ENCODE results near the gene ATAT1.

The ATAT1 gene

GRCh38 chr6:30612687-30613248, 13.9 kb upstream of the ATAT1 start:
- in situ Hi-C loops (cut with HindIII; ENCODE audit: low sequenced_read_pairs) = loop anchor here (5.0 kb wide), 3 partner anchors 50 to 105 kb away; partner anchors contain the start of gene MDC1

GRCh38 chr6:30613251-30614043, 13.2 kb upstream of the ATAT1 start:
- in situ Hi-C loops (cut with HindIII; ENCODE audit: low sequenced_read_pairs) = loop anchor here (5.0 kb wide), 3 partner anchors 51 to 104 kb away; partner anchors contain the start of gene MDC1

GRCh38 chr6:30614044-30614842, 12.4 kb upstream of the ATAT1 start:
- in situ Hi-C loops (cut with HindIII; ENCODE audit: low sequenced_read_pairs) = loop anchor here (5.0 kb wide), 3 partner anchors 52 to 103 kb away; partner anchors contain the start of gene MDC1

DNA sequence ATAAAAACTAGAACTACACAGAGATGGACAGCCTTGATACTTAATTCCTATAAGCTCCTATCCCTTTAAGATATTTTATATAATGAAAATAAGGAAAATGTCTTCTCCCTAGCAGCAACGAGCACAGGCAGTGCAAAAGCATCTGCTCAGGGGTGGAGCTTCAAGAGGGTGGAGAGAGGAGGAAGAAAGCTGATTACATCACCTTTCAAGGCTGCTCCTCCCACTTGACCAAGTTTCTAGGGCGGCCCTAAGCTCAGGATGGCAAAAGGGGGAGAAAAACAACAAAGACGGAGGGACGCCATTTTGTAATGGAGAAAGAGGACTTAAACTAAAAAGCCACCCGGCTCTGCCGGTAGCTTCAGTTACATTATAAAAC, 11.8 kb upstream of the ATAT1 start:
- in situ Hi-C loops (cut with HindIII; ENCODE audit: low sequenced_read_pairs) = loop anchor here (5.0 kb wide), 3 partner anchors 52 to 102 kb away; partner anchors contain the start of gene MDC1

- in situ Hi-C loops (cut with HindIII; ENCODE audit: low sequenced_read_pairs) = no loop called here
Measured at GRCh38 chr6:30615219-30615957, 11.3 kb upstream of the ATAT1 start.

GRCh38 chr6:30615958-30616810, 10.5 kb upstream of the ATAT1 start:
- in situ Hi-C loops (cut with HindIII; ENCODE audit: low sequenced_read_pairs) = no loop called here

DNA sequence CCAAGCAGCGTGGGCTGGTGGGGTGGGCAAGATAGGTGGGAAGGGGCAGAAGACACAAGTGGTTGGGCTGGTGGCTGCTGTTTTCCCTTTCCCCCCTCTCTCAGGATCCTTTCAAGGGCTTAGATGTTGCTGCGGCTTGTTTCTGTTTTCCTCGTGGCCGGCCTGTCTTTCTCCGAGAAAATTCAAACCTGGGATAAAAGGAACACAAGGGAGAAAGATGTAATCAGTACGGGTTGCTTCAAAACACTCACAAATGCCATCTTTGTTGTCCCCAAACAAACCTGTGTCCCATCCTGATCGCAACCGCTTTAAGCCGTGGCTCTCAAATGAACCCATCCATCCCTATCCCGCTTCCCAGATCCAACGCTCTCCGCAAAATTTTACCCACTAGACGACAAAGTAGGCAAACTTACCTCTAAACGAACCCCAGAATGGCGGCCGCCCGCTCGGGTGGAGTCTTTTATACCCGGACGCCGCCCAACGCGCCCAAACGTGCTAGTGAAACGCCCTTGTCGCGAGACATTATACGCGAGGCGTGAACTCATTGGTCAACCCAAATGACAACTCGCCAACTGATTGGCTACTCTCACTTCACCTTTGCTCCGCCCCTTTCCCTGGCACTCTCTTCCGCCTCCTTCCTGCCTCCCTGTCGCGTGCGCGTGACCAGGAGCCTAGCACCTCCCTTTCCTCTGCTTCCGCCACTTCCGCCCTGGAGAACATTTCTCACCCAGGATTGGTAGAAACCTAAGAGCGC, 9.7 kb upstream of the ATAT1 start, which contains the start of gene PPP1R10:
Gene PPP1R10 (minus strand): TSS at position 433 of the 754 bp plus-strand sequence. CDS start 7,299 bp downstream, outside the sequence.
- in situ Hi-C loops (cut with HindIII; ENCODE audit: low sequenced_read_pairs) = no loop called here

DNA sequence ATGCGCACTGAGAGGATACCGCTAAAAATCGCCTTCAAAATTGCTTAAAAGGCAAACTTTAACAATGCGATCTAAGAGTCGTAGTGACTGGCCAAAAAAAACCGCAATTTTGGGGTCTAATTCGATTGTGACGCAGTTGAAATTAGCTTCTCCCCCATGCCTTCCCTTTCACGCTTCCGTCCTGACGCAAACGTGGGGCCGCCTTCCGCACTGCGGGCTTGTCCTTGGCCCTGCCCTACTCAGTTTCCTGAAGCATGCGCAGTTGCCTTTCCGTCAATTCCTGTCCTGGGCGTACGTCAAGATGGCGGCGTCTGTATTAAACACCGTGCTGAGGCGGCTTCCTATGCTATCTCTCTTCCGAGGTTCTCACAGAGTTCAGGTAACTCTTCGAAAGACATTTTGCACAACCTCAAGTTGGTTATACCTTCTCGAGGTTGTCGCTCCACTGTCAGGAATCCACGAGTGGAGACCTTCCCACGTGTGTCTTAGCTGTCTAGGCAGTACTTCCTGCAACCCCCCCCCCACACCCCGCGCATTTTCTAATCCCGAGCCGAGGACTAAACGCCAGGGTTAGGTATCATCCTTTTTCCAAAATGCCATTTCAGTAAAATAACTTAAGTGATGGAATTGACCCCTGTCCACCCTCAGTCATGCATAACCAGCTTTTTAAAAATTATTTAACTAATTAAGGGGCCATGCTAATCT, 9.0 kb upstream of the ATAT1 start, which contains the start of gene MRPS18B:
Gene MRPS18B (plus strand): TSS at position 276 of the 705 bp plus-strand sequence. CDS start 26 bp downstream, at position 302.
- in situ Hi-C loops (cut with HindIII; ENCODE audit: low sequenced_read_pairs) = no loop called here

DNA sequence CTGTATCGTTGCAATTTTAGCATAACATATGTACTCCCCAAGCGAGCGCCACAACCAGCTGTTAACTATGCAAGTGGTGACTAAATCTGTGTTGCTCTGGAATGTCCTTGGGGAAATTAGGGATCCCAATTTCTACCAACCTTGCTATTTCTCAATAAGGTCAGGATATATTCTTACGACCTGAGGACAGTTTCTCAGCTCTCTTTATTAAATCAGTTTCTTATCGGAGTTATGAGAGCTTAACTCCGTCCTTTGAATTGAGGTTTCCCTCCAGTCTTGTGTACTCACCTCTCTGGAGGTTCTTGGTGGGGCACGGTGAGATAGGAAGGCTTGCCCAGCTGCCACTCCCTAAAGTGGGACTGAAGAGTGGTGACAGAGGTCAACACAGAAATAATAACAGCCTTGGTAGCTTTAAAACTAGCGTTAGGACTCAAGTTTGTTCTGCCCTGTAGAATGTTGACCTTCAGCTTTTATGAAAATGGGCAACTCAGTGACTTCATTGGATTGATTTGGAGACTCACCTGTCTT, 8.3 kb upstream of the ATAT1 start:
- in situ Hi-C loops (cut with HindIII; ENCODE audit: low sequenced_read_pairs) = no loop called here

DNA sequence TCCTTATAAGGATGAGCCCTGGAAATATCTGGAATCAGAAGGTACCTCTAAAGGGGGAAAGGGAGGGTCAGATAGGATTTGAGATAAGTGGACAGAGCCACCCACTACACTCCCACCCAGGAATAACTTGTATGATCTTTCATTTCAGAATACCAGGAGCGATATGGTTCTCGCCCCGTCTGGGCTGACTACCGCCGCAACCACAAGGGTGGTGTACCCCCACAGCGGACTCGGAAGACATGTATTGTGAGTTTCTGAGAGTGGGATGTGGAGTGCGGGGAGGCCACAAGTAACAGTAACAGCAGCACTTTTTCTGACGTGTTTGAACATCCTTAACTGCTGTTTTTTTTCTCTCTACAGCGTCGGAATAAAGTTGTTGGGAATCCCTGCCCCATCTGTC, 7.1 kb upstream of the ATAT1 start:
- in situ Hi-C loops (cut with HindIII; ENCODE audit: low sequenced_read_pairs) = no loop called here

- in situ Hi-C loops (cut with HindIII; ENCODE audit: low sequenced_read_pairs) = no loop called here
Measured at GRCh38 chr6:30625511-30625910, 1.2 kb upstream of the ATAT1 start.

GRCh38 chr6:30635834-30636233, 9.2 kb downstream of the ATAT1 start:
- in situ Hi-C loops (cut with HindIII; ENCODE audit: low sequenced_read_pairs) = no loop called here

GRCh38 chr6:30640481-30640880, 13.8 kb downstream of the ATAT1 start:
- in situ Hi-C loops (cut with HindIII; ENCODE audit: low sequenced_read_pairs) = no loop called here

DNA sequence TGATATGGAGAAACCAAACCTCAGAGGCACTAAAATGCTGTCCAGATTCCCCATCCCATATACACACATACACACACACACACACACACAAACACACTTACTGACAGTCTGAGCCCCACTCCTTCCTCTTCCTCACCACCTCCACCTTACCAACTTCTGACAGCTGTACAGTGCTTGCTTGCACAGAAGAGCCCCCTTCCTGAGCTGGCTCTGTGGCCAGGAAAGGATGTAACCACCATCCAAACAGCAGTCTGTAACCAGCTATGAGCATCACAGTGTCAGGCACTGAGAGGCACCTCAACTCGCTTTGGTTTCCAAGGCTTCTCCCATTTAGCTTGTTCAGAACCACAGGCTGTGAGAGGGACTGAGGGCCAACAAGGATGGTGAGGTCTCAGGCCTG, 14.4 kb downstream of the ATAT1 start:
- in situ Hi-C loops (cut with HindIII; ENCODE audit: low sequenced_read_pairs) = no loop called here

DNA sequence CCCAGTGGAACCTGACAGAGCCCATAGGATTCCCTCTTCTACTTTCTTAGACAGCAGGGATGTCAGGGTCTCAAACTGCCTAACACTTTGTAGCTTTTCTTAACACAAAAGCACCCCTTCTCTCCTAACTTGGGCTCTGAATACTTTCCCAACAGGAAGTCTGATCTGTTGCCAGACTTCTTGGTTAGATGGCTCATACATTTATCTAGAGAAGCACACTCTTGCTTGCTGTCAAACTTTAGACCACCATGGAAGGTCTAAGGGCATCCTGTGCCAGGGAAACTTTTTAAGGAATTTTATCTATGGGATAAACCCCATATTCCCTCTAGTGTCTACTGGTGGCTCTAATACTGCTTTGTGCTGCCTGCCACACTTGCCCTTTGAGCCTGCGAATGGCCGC, 17.0 kb downstream of the ATAT1 start:
- in situ Hi-C loops (cut with HindIII; ENCODE audit: low sequenced_read_pairs) = no loop called here

DNA sequence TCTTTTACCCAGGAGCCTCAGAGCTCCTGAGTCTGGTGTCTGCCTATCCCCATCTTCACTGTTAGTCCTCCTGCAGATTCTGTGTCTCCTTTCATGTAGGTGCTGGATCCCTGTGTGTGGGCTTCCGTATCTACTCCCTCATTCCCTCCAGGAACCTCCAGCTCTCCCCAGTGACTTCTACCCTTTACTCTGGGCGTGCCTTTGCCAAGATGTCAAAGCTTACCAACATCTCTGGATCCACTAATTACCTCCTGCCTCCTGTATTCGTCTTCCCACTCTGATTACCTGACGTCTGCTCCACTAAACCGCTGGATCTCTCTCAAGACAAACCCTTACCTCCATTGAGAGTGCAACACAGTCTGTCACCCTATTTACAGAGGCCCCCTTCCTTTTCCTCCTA, 18.1 kb downstream of the ATAT1 start:
- in situ Hi-C loops (cut with HindIII; ENCODE audit: low sequenced_read_pairs) = no loop called here

DNA sequence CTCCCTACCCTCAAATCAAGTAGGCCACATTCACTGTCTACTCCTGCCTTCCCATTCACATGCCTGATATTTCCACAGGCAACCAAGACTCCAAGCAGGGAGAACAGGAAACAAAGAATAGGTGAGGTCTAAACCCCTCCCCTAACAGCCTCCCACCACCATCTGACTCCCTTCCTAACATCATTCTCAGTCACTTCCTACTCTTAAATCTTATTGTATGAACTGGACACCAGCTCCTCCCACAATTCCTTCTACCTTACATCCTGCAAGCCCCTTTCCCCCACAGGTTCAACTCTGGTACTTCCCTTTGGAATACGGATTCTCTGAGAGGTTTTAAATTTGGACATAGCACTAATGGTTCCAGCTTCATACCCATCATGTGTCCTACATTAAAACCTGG, 19.3 kb downstream of the ATAT1 start:
- in situ Hi-C loops (cut with HindIII; ENCODE audit: low sequenced_read_pairs) = no loop called here
